A204.1 (cell line): Measurements from ENCODE around the gene CDH2.

Experiments
- FAIRE-seq: peaks from 2 replicates; lab custom pipeline; 2012; peaks lifted over from hg19 to GRCh38; lab: Jason Lieb, UNC

CDH2 gene

DNA sequence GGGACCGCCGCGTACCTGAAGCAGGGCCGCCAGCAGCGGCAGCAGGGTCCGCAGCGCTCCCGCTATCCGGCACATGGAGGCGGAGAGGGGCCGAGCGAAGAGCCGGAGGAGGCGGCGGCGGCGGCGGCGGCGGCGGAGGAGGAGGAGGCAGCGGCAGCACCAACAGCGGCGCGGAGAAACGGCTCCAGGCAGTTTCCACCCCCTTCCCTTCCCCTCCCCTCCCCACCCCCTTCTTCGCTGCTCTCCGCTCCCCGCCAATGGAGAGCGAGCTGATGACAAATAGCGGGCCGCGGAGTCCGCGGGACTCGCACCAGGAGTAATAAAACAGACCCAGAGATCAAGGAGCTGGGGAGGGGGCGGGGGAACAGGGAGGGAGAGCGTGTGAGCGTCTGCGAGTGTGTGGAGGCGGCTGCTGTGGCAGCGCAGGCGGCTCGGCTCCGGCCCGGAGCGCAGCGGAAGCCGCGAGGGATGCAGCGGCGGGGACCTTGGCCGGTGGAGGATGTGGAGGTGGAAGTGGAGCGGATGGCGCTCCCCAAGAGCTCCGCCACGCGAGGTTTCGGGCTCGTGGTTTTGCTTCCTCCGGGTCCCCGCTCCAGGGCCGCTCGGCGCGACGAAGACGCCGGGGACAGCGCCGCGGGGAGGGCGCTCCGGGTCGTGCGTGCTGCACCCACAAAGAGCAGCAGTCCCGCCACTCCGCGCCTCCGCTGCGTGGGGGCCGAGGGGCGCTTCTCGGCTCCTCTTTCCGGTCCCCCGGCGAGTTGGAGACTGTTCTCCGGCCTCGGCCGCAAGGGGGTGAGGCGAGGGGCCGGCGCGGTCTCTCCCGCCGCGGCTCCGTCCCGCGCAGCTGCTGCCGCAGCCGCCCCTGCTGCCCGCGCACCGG, at the start of gene CDH2:
Gene CDH2 (minus strand): TSS at position 183 of the 880 bp plus-strand sequence. CDS start 108 bp downstream, at position 75.
- FAIRE-seq = no peak

DNA sequence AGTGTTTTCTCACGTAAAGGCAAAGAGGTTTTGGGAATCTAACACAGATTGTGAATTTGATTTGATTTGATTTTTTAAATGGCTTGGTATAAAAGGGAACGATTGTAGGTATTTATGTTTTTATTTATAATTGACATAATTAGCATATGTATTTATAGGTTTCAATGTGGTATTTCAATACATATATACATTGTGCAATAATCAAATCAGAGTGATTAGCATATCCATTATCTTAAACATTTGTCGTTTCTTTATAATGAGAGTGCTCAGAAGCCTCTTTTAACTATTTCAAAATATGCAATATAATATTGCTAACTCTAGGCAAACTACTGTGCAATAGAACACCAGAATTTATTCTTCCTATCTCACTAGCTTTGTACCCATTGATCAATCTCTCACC, 35.1 kb upstream of the CDH2 start:
- no peak for FAIRE-seq

- FAIRE-seq = no peak
Measured at GRCh38 chr18:28208712-28209265, 31.9 kb upstream of the CDH2 start.

- FAIRE-seq = no peak
Measured at GRCh38 chr18:28208268-28208667, 31.3 kb upstream of the CDH2 start.

GRCh38 chr18:28204154-28204553, 27.2 kb upstream of the CDH2 start:
- FAIRE-seq = no peak

DNA sequence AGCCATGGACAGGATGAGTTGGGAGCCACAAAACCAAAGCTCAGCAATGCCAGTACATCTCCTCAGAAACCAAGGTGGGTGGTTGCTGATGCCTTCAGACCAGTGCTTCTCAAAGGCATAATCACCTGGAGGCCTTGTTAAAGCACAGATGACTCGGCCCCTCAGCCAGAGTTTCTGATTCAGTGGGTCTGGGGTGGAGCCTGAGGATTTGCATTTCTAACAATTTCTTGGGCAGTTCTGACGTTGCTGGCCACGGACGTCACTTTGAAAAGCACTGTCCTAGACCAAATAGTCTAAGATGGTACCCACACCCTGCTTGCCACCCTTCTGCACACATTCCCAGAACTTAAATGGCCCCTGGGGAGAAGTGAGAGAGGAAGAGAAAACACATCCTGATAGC, 24.1 kb upstream of the CDH2 start:
- FAIRE-seq = no peak

- FAIRE-seq = no peak
Measured at GRCh38 chr18:28198620-28199019, 21.7 kb upstream of the CDH2 start.

GRCh38 chr18:28193177-28193778, 16.3 kb upstream of the CDH2 start:
- FAIRE-seq = no peak

DNA sequence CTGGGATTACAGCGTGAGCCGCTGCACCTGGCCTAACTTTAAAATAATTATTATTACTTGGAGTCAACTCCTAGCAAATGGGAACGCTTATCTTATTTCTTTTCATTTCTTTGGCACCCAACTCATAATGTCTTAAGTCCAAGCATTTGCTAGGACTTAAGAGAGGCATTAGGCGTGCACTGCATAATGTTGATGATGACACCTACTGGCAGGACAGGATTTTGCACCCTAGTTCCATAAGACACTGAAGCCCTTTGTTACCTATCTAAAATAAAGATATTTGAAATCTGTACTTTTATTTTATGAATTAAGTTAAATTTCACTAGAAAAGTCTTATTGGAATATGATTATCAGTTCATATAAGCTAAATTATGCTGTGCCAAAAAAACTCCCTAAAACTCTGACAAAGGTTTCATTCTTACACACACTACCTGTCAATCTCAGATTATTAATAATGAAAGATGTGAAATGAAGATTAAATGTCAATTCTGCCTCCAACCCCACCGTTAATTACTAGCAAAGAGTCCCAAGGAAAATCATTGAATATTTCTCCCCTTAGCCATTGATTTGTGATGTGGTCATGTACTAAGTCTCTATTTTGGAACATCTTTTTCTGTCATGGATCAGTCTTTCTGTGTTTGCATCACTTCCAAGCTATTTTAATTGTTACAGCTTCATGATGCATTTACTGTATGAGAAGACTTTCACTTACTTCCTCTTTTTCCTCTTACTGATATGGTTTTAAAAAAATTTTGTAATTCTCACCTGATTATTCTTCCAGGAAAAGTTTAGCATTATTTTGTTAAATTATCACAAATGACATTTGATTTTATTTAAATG, 12.7 kb upstream of the CDH2 start:
- no peak for FAIRE-seq

GRCh38 chr18:28185121-28185520, 8.2 kb upstream of the CDH2 start:
- FAIRE-seq = no peak

DNA sequence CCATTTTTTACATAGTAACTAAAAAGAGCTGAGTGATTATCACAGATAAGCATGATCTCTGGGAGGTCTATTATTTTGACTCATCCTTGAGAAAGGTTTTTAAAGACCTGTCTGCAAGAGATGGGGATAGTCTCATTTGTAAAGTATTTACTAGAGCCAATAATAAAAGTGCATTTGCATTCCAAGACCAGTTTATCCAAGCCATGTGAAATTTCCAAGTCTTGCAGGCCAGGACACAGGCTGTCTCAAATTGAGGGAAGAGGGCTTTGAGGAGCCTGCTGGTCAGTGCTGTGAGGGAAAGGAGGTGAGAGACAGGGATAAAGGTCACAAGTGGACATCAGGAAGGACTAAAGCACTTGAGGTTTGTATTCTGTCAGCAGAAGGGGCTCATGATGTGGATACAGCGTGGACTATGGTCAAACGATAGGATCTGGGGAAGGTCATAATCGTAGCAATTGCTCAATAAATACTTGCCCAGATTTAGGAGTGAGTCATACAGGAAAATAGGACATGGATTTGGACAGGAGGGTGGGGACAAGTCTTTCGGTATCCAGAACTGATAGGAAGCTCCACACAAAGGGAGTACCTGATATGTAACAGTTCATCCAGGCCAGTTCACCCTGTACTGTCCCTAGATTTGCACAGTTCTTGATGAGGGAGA, 6.6 kb upstream of the CDH2 start:
- no peak for FAIRE-seq

DNA sequence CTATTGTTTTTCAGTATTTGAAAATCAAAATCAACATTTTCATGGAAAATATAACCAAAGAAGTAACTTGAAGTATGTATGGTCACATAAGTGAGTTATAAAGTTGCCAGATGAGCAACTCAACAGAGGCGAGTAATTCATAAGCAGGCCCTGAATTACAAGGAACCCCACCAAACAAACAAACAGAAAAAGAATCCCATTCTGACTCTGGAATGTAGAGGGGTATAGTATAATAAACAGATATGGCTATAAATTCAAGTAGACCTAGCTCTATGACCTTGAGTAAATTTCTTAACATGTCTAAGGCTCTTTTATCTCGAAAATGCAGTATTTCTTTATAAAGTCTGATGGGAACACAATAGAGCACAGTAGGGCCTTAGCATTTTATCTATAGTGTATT, 4.7 kb upstream of the CDH2 start:
- no peak for FAIRE-seq

- FAIRE-seq = no peak
Measured at GRCh38 chr18:28178720-28179119, 1.8 kb upstream of the CDH2 start.

DNA sequence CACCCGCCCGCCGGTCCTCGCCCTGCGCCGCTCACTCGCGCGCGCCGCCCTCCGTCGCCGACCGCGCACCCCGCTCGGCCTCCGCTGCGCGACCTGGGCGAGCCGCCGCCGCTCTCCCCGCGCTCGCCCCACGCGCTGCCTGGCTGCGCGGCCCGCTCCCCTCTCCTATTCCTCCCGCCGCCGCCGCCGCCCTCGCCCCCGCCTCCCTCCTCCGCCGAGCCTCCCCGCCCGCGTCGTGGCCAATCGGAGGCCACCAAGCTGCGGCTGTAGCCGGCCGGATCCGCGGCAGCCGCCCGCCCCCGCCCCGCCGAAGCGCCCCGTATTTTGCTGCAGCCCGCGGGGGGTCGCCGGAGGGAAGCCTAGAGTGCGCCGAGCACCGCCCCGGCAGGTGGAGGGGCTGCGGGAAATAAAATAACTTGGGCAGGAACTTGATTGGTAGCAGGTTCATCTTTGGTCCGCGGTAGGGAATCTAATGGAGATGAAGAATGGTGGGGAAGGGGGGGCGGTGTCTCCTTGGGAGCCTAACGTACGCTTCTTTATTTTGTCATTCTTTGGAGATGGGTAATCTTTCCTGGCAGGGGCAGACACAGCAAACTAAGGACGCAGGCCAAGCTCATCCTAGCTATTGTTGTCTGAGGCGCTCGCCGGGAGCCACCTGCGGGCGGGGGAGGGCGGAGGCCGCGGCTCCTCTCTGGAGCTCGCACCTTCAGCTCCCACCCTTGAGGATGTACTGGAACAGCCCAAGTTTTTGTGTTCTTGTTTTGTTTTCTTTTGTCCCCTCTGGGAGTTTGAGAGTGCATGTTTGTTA, 1.1 kb upstream of the CDH2 start:
- FAIRE-seq = no peak

- no peak for FAIRE-seq
Measured at GRCh38 chr18:28176698-28176947, 307 bp downstream of the CDH2 start.

- FAIRE-seq = no peak
Measured at GRCh38 chr18:28175930-28176697, 816 bp downstream of the CDH2 start.

DNA sequence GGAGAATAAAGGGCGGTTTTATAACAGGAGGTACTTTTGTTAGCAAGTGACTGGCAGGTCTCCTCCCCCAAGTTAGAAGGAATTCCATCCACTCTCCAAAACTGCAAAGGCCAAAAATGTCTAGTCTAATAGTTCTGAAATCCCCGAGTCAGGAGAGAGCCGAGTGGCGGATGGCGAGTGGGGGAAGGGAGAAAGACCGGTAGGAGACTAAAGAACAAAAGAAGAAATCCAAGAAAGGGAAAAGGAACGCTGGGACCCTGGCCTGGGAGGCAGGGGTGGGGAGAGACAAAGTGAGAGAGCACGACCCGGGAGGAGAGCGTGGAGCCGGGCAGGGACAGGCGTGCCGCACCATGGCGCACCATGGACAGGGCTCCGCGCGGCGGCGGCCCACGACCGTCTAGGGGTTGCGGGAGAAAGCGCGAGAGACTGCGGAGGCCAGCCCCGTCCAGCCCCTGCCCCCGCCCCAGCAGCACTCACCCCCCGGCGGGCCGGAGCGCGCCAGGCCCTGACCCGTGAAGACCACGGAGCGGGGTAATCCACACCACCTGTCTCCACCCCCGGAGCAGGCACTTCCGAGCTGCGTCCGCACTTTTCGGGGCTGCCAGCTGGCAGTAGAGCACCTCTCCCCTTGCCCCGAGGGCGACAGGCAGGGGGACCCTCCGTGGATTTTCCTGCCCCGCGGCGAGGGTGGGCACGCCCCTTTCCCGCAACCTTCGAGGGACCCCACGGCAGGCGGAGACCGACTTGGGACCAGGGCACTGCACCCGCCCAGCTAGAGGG, 1.6 kb downstream of the CDH2 start:
- no peak for FAIRE-seq

- FAIRE-seq = no peak
Measured at GRCh38 chr18:28174181-28174905, 2.6 kb downstream of the CDH2 start.

DNA sequence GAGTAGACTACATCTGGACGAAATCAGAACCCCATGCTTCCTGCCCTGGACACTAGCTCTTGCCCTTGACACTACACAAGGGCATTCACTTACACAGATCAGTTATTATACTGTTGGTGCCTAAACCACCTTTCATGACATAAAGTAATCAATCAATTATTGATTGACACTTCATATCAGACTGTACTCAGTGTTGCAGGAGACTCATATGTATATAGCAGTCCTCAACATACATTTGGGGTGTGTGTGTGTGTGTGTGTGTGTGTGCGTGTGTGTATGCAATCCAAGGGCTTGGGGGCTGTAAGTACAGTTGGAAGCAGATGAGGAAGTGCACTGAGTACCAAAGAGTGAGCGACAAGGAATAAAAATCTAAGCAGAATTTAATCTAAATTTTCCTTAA, 5.1 kb downstream of the CDH2 start:
- FAIRE-seq = no peak
